GM03348 (cell line): Measurements from ENCODE around the gene SST.

Source experiments
- DNase-seq: peaks from one replicate; pipeline ENCODE4 v3.0.0; 2012; ENCODE audit warnings: low spot score

The SST gene

GRCh38 chr3:187629711-187630110, 40.5 kb downstream of the SST start:
- peak; percentile 40 for DNase-seq

GRCh38 chr3:187628169-187628568, 42.0 kb downstream of the SST start:
- DNase-seq, result no peak

- DNase-seq, result no peak
Measured at GRCh38 chr3:187626581-187626980, 43.6 kb downstream of the SST start.

- peak; percentile 18 for DNase-seq
Measured at GRCh38 chr3:187624588-187624987, 45.6 kb downstream of the SST start.

GRCh38 chr3:187623285-187623814, 46.8 kb downstream of the SST start:
- no peak for DNase-seq

- no peak for DNase-seq
Measured at GRCh38 chr3:187621881-187622280, 48.3 kb downstream of the SST start.

GRCh38 chr3:187619461-187619860, 50.7 kb downstream of the SST start:
- no peak for DNase-seq
